H1 (cell line): ENCODE results near the gene ARID4A. TPM values are rescaled to one million over a fixed set of nuclear protein-coding genes. Genes with fewer than 3 reads are reported as not detected.

Experiments
- CTCF ChIA-PET: fragments of 300-600 bp; sonication (Branson Sonifier 250); formaldehyde crosslinking; loops from one replicate; lab custom pipeline; 2021; ENCODE audit not compliant: partially characterized antibody; lab: Charles Lee
- POLR2A ChIA-PET: fragments of 300-600 bp; sonication (Branson Sonifier 250); formaldehyde crosslinking; loops from one replicate; lab custom pipeline; 2021; ENCODE audit warnings: inconsistent platforms; ENCODE audit not compliant: partially characterized antibody; lab: Charles Lee
- DNase-seq, 2 experiments: peaks; one replicate each; pipeline versions ENCODE4 v3.0.0 to v3.0.0-alpha.2; 2010 to 2022; ENCODE audit warnings: low spot score in 2 of 2, low read depth in 1 of 2, mixed read lengths in 1 of 2
- FAIRE-seq: peaks from 2 replicates; lab custom pipeline; 2011; peaks lifted over from hg19 to GRCh38; lab: Jason Lieb, UNC
- H2AFZ ChIP-seq: 2 replicates; pipeline ENCODE4 v1.8.1; 2012; ENCODE audit warnings: low read length, inconsistent platforms
- H2AK5ac ChIP-seq: 2 replicates; pipeline ENCODE4 v1.6.1; 2013; ENCODE audit warnings: low read depth, low read length
- H2BK120ac ChIP-seq: replicated peaks from 2 replicates; pipeline ENCODE3; 2013; ENCODE audit warnings: low read depth, low read length, inconsistent platforms
- H2BK12ac ChIP-seq: 2 replicates; pipeline ENCODE4 v1.6.1; 2013; ENCODE audit warnings: low read depth, low read length
- H2BK15ac ChIP-seq: 2 replicates; pipeline ENCODE4 v1.6.1; 2013; ENCODE audit warnings: low read length
- H2BK20ac ChIP-seq: 2 replicates; pipeline ENCODE4 v1.6.1; 2013; ENCODE audit warnings: low read length
- H2BK5ac ChIP-seq: 2 replicates; pipeline ENCODE4 v1.6.1; 2013; ENCODE audit warnings: low read depth, low read length
- H3K14ac ChIP-seq: 2 replicates; pipeline ENCODE4 v1.6.1; 2013; ENCODE audit warnings: inconsistent platforms; ENCODE audit not compliant: insufficient read length
- H3K18ac ChIP-seq: 2 replicates; pipeline ENCODE4 v1.6.1; 2013; ENCODE audit warnings: low read length; ENCODE audit errors: extremely low read depth
- H3K23ac ChIP-seq: 2 replicates; pipeline ENCODE4 v1.6.1; 2013; ENCODE audit warnings: inconsistent platforms; ENCODE audit not compliant: insufficient read length
- H3K23me2 ChIP-seq: 2 replicates; pipeline ENCODE4 v1.6.1; 2013; ENCODE audit warnings: low read depth, low read length
- H3K27ac ChIP-seq: 2 replicates; pipeline ENCODE4 v1.6.1; 2011; ENCODE audit warnings: low read depth, low read length, inconsistent platforms
- H3K27me3 ChIP-seq, 4 experiments: replicated peaks in 1 of 4; 1 replicate in 1 of 4; 2 replicates in 3 of 4; pipeline versions ENCODE4 v1.6.1 to v1.8.1; 2011 to 2013; ENCODE audit warnings: low read length in 3 of 4, mild to moderate bottlenecking in 3 of 4, inconsistent platforms in 2 of 4, mixed read lengths in 2 of 4, moderate library complexity in 1 of 4; ENCODE audit not compliant: control insufficient read depth in 3 of 4, insufficient read depth in 3 of 4; ENCODE audit errors: extremely low read depth in 1 of 4
- H3K36me3 ChIP-seq, 4 experiments: 2 replicates each; pipeline versions ENCODE4 v1.6.1 to v1.8.1; 2011 to 2013; ENCODE audit warnings: mild to moderate bottlenecking in 4 of 4, low read length in 3 of 4, moderate library complexity in 2 of 4, control low read depth in 1 of 4, inconsistent platforms in 1 of 4; ENCODE audit not compliant: insufficient read depth in 4 of 4, control insufficient read depth in 2 of 4
- H3K4ac ChIP-seq: replicated peaks from 2 replicates; pipeline ENCODE3; 2013; ENCODE audit warnings: low read length, low read depth, mixed read lengths, inconsistent platforms; ENCODE audit not compliant: insufficient read length
- H3K4me1 ChIP-seq, 4 experiments: replicated peaks in 1 of 4; 1 replicate in 1 of 4; 2 replicates in 3 of 4; pipeline versions ENCODE4 v1.6.1 to v1.8.1; 2011 to 2013; ENCODE audit warnings: low read length in 3 of 4, inconsistent platforms in 2 of 4, mixed read lengths in 1 of 4; ENCODE audit not compliant: insufficient read depth in 4 of 4, control insufficient read depth in 3 of 4
- H3K4me2 ChIP-seq, 2 experiments: 2 replicates each; pipeline versions ENCODE4 v1.6.1 to v1.8.1; 2011 to 2013; ENCODE audit warnings: low read depth in 2 of 2, low read length in 2 of 2, control low read depth in 1 of 2, inconsistent platforms in 1 of 2, mild to moderate bottlenecking in 1 of 2; ENCODE audit not compliant: insufficient read depth in 1 of 2
- H3K4me3 ChIP-seq, 4 experiments: fragments of 200-600, 300-600 bp in 1 of 4; sonication (generic), shearing (Covaris generic), sonication (Bioruptor Twin) in 1 of 4; 2 replicates each; pipeline versions ENCODE4 v1.5.1 to v1.8.1; 2011 to 2016; ENCODE audit warnings: low read length in 4 of 4, low read depth in 3 of 4, control low read depth in 2 of 4, inconsistent platforms in 2 of 4, mild to moderate bottlenecking in 2 of 4, mixed read lengths in 1 of 4, moderate library complexity in 1 of 4; ENCODE audit not compliant: insufficient read depth in 2 of 4; ENCODE audit errors: extremely low read depth in 1 of 4
- H3K56ac ChIP-seq: replicated peaks from 2 replicates; pipeline ENCODE3; 2013; ENCODE audit warnings: low read depth, mild to moderate bottlenecking, mixed read lengths, low read length, inconsistent platforms; ENCODE audit not compliant: insufficient read length
- H3K79me1 ChIP-seq: 2 replicates; pipeline ENCODE4 v1.6.1; 2013; ENCODE audit warnings: low read depth, low read length, control low read depth
- H3K79me2 ChIP-seq, 2 experiments: 2 replicates each; pipeline versions ENCODE4 v1.6.1 to v1.8.1; 2012 to 2013; ENCODE audit warnings: low read length in 2 of 2, mild to moderate bottlenecking in 2 of 2, inconsistent platforms in 1 of 2; ENCODE audit not compliant: insufficient read depth in 2 of 2, control insufficient read depth in 1 of 2
- H3K9ac ChIP-seq, 4 experiments: replicated peaks in 1 of 4; 1 replicate in 1 of 4; 2 replicates in 3 of 4; pipeline versions ENCODE4 v1.6.1 to v1.8.1; 2011 to 2013; ENCODE audit warnings: low read depth in 3 of 4, low read length in 3 of 4, control low read depth in 2 of 4, mild to moderate bottlenecking in 2 of 4, moderate library complexity in 2 of 4, inconsistent platforms in 1 of 4; ENCODE audit errors: extremely low read depth in 1 of 4
- H3K9me3 ChIP-seq, 2 experiments: 2 replicates each; pipeline versions ENCODE4 v1.6.1 to v1.8.1; 2012 to 2013; ENCODE audit warnings: mild to moderate bottlenecking in 2 of 2, moderate library complexity in 2 of 2, control low read depth in 1 of 2, inconsistent platforms in 1 of 2, low read depth in 1 of 2, low read length in 1 of 2, mixed read lengths in 1 of 2; ENCODE audit not compliant: insufficient read depth in 2 of 2
- H4K20me1 ChIP-seq, 2 experiments: replicated peaks in 1 of 2; 2 replicates each; pipeline versions ENCODE3 to v1.8.1; 2011 to 2013; ENCODE audit warnings: inconsistent platforms in 2 of 2, low read length in 2 of 2, mild to moderate bottlenecking in 1 of 2; ENCODE audit not compliant: insufficient read depth in 2 of 2, control insufficient read depth in 1 of 2
- H4K5ac ChIP-seq: 2 replicates; pipeline ENCODE4 v1.6.1; 2013; ENCODE audit warnings: low read length, low read depth, mixed read lengths, inconsistent platforms; ENCODE audit not compliant: insufficient read length
- H4K8ac ChIP-seq: 2 replicates; pipeline ENCODE4 v1.8.0; 2013; ENCODE audit warnings: mild to moderate bottlenecking, moderate library complexity, low read length, inconsistent platforms; ENCODE audit not compliant: insufficient read depth; ENCODE audit errors: extremely low read depth
- H4K91ac ChIP-seq: replicated peaks from 2 replicates; pipeline ENCODE3; 2013; ENCODE audit warnings: low read length, mixed read lengths, inconsistent platforms; ENCODE audit not compliant: insufficient read length
- ATF3 ChIP-seq: IDR thresholded peaks from 2 replicates; pipeline ENCODE4 v1.6.1; 2011; ENCODE audit warnings: low read depth, mild to moderate bottlenecking, low read length; ENCODE audit not compliant: insufficient read depth
- GTF2F1 ChIP-seq: IDR thresholded peaks from 2 replicates; pipeline ENCODE4 v1.6.1; 2012; ENCODE audit warnings: low read depth, low read length, improper control_type of control experiment, borderline replicate concordance
- MAX ChIP-seq: IDR thresholded peaks from 2 replicates; pipeline ENCODE4 v1.6.1; 2012; ENCODE audit warnings: inconsistent platforms
- POLR2A ChIP-seq, 2 experiments: IDR thresholded peaks; 1 replicate in 1 of 2; 2 replicates in 1 of 2; pipeline ENCODE4 v1.6.1; 2011; ENCODE audit warnings: low read depth in 2 of 2, low read length in 2 of 2, mild to moderate bottlenecking in 2 of 2; ENCODE audit errors: control extremely low read depth in 1 of 2
- RAD21 ChIP-seq, 2 experiments: IDR thresholded peaks in 1 of 2; conservative IDR thresholded peaks in 1 of 2; 2 replicates each; pipeline ENCODE4 v1.6.1; 2011; ENCODE audit warnings: low read depth in 2 of 2, low read length in 2 of 2, improper control_type of control experiment in 1 of 2, inconsistent platforms in 1 of 2, mild to moderate bottlenecking in 1 of 2, moderate library complexity in 1 of 2
- SUZ12 ChIP-seq: fragments of 200-600 bp; sonication (generic); IDR thresholded peaks from 2 replicates; pipeline ENCODE4 v1.6.1; 2012; ENCODE audit warnings: mild to moderate bottlenecking, inconsistent platforms, low read length, moderate library complexity, mixed read lengths
- TAF7 ChIP-seq: optimal IDR thresholded peaks from 2 replicates; pipeline ENCODE3; 2011; ENCODE audit warnings: low read depth, mild to moderate bottlenecking, inconsistent platforms, low read length, moderate library complexity, borderline replicate concordance
- TCF12 ChIP-seq: IDR thresholded peaks from 2 replicates; pipeline ENCODE4 v1.6.1; 2011; ENCODE audit warnings: low read depth, mild to moderate bottlenecking, low read length
- WGBS, 2 experiments: shearing (Covaris generic) in 1 of 2; methylation state at CpG; one replicate each; pipeline versions ENCODE4 v1.1.6 to v1.1.7; 2013 to 2015; ENCODE audit warnings: low lambda C conversion rate in 2 of 2, mixed read lengths in 2 of 2, inconsistent platforms in 1 of 2, low coverage in 1 of 2, missing lambda C conversion rate in 1 of 2; ENCODE audit not compliant: insufficient replicate concordance in 2 of 2, insufficient coverage in 1 of 2, insufficient read length in 1 of 2; ENCODE audit errors: extremely low coverage in 1 of 2, missing lambda C conversion rate in 1 of 2; 5-methylcytosine and 5-hydroxymethylcytosine counted together
- polyA plus RNA-seq, 7 experiments: library from polyadenylated mRNA; depleted of rRNA in 3 of 7; stranded (reverse) in 5 of 7; unstranded in 2 of 7; fragments of >200 nt in 5 of 7; fragments of 200-250 nt in 2 of 7; gene quantifications; 1 replicate in 5 of 7; 2 replicates in 1 of 7; 4 replicates in 1 of 7; pipeline versions ENCODE4 v1.2.1 to v1.2.3, GENCODE V29; 2011 to 2013; ENCODE audit warnings: missing spikeins in 2 of 7, mixed read lengths in 2 of 7
- total RNA-seq: library from RNA; stranded (reverse); fragmentation: NEBNext Ultra II Directional; extraction: Animal tissue kit (Norgen Biotek cat#: 25700); gene quantifications from 2 replicates; pipeline ENCODE4 v1.2.1, GENCODE V29; 2021

Gene ARID4A
- total and polyA plus RNA-seq, 2 of the 8 experiments (the other 6 are each of a cell fraction or from before 2014, with no cell fraction given), result 2.1 to 14.6 TPM

GRCh38 chr14:58368956-58369355 lies 70.6 kb downstream of the ARID4A start:
- Histone ChIP-seq H3K9ac (no peak overlapping the region), H2BK20ac (no peak overlapping the region), H2AK5ac (no peak overlapping the region), H3K4me1 (no peaks in the 10 kb centered on the region), H3K79me1 (no peaks in the 10 kb centered on the region), H3K27me3 (no peaks in the 10 kb centered on the region), H3K36me3 (peaks cover 5 to 57% (median 9%) of the 10 kb centered on the region in 4 experiments; a peak in 7 of 8 replicates), H3K23me2 (no peaks in the 10 kb centered on the region), H4K20me1 (no peaks in the 10 kb centered on the region), H3K27ac (no peak overlapping the region), H2BK12ac (no peak overlapping the region), H3K79me2 (no peaks in the 10 kb centered on the region), H3K4me3 (no peak overlapping the region), H3K14ac (no peak overlapping the region), H2BK5ac (no peak overlapping the region), H3K18ac (no peak overlapping the region), H3K23ac (no peak overlapping the region), H2BK120ac (no peak overlapping the region), H3K4ac (no peak overlapping the region), H4K8ac (no peak overlapping the region), H2AFZ (no peak overlapping the region), H4K91ac (no peak overlapping the region), H3K4me2 (no peak overlapping the region), H3K9me3 (no peaks in the 10 kb centered on the region), H4K5ac (no peak overlapping the region), H3K56ac (no peak overlapping the region), H2BK15ac (no peak overlapping the region)
- 92% methylated on average over 1 of the region's 1 CpG; no CpG with 5 or more reads in 1 of the 2 experiments for WGBS, 2 experiments
- TF ChIP-seq SUZ12, result no peak
- no peak for TF ChIP-seq TCF12
- TF ChIP-seq ATF3, result no peak
- no peak for TF ChIP-seq GTF2F1
- TF ChIP-seq MAX, result no peak
- TF ChIP-seq TAF7, result no peak
- TF ChIP-seq POLR2A (IDR thresholded peaks at IDR 0.05; ENCODE audit: control extremely low read depth in 1 of 2, low read depth in 2 of 2, low read length in 2 of 2), result no peak
- TF ChIP-seq RAD21 (IDR thresholded peaks at IDR 0.05 in 1 of 2, conservative IDR thresholded peaks at IDR 0.05 in 1 of 2; ENCODE audit: low read depth in 2 of 2, low read length in 2 of 2), result no peak
- ChIA-PET POLR2A (no interaction called here), CTCF (no interaction called here)
- DNase-seq, result no peak
- FAIRE-seq, result no peak
